GM23248 (cell line): ENCODE results near the gene YPEL2. TPM values are rescaled to one million over a fixed set of nuclear protein-coding genes. Genes with fewer than 3 reads are reported as not detected.

ENCODE experiments used
- DNase-seq: peaks from one replicate; pipeline ENCODE4 v3.0.0-alpha.2; 2015
- H2AFZ ChIP-seq: fragments of 200-600 bp; sonication (generic); 2 replicates; pipeline ENCODE4 v1.6.1; 2016; ENCODE audit warnings: antibody characterized with exemption
- H3F3A ChIP-seq: fragments of 200-600 bp; sonication (generic); 2 replicates; pipeline ENCODE4 v1.6.1; 2016; ENCODE audit warnings: mild to moderate bottlenecking, antibody characterized with exemption, mixed run types; ENCODE audit not compliant: insufficient read depth
- H3K27ac ChIP-seq: fragments of 200-600 bp; sonication (generic); 2 replicates; pipeline ENCODE4 v1.5.1; 2016; ENCODE audit warnings: mild to moderate bottlenecking
- H3K27me3 ChIP-seq: fragments of 200-600 bp; sonication (generic); replicated peaks from 2 replicates; pipeline ENCODE4 v1.6.1; 2016; ENCODE audit warnings: mild to moderate bottlenecking; ENCODE audit not compliant: insufficient read depth
- H3K36me3 ChIP-seq: fragments of 200-600 bp; sonication (generic); 2 replicates; pipeline ENCODE4 v1.6.1; 2016; ENCODE audit warnings: low read depth, mild to moderate bottlenecking
- H3K4me1 ChIP-seq: fragments of 200-600 bp; sonication (generic); 2 replicates; pipeline ENCODE4 v1.6.1; 2016; ENCODE audit warnings: mild to moderate bottlenecking; ENCODE audit not compliant: insufficient read depth
- H3K4me2 ChIP-seq: fragments of 200-600 bp; sonication (generic); one replicate; pipeline ENCODE4 v1.6.1; 2016; ENCODE audit warnings: mild to moderate bottlenecking; ENCODE audit not compliant: unreplicated experiment
- H3K4me3 ChIP-seq: fragments of 200-600 bp; sonication (generic); 2 replicates; pipeline ENCODE4 v1.5.1; 2016; ENCODE audit warnings: mild to moderate bottlenecking
- H3K79me2 ChIP-seq: fragments of 200-600 bp; sonication (generic); 2 replicates; pipeline ENCODE4 v1.6.1; 2016; ENCODE audit warnings: mild to moderate bottlenecking; ENCODE audit not compliant: insufficient read depth
- H3K9ac ChIP-seq: fragments of 200-600 bp; sonication (generic); 2 replicates; pipeline ENCODE4 v1.6.1; 2016; ENCODE audit warnings: mild to moderate bottlenecking
- H3K9me2 ChIP-seq: fragments of 200-600 bp; sonication (generic); 2 replicates; pipeline ENCODE4 v1.6.1; 2016; ENCODE audit warnings: mixed run types, mild to moderate bottlenecking, moderate library complexity; ENCODE audit not compliant: insufficient read depth
- H3K9me3 ChIP-seq: fragments of 200-600 bp; sonication (generic); one replicate; pipeline ENCODE4 v1.6.1; 2017; ENCODE audit warnings: low read depth
- H4K20me1 ChIP-seq: fragments of 200-600 bp; sonication (generic); 2 replicates; pipeline ENCODE4 v1.6.0; 2016; ENCODE audit not compliant: insufficient read depth
- EZH2 ChIP-seq: fragments of 200-600 bp; sonication (generic); IDR thresholded peaks from 2 replicates; pipeline ENCODE4 v1.6.1; 2018; ENCODE audit warnings: antibody characterized with exemption, mild to moderate bottlenecking; ENCODE audit not compliant: insufficient read depth, poor library complexity, severe bottlenecking
- EZH2phosphoT487 ChIP-seq: fragments of 200-600 bp; sonication (generic); IDR thresholded peaks from 2 replicates; pipeline ENCODE4 v1.6.1; 2018; ENCODE audit warnings: antibody characterized with exemption, moderate library complexity, mild to moderate bottlenecking, low read depth; ENCODE audit not compliant: insufficient read depth
- WGBS, 2 experiments: methylation state at CpG; one replicate each; pipeline ENCODE4 v1.1.6; 2015 to 2017; ENCODE audit warnings: low lambda C conversion rate in 2 of 2, low coverage in 1 of 2; ENCODE audit errors: missing lambda C conversion rate in 2 of 2; 5-methylcytosine and 5-hydroxymethylcytosine counted together
- in situ Hi-C: fragments of 300-500 bp; cut with MboI; formaldehyde crosslinking; loops from 2 replicates; pipeline ENCODE4 v1.15.0; 2020
- polyA plus RNA-seq: library from polyadenylated mRNA; unstranded; fragments of >200 nt; fragmentation: Nextera tagmentation; extraction: Ambion mirVana; gene quantifications from 2 replicates; pipeline ENCODE4 v1.2.1, GENCODE V29; 2016
- total RNA-seq: library from RNA; depleted of rRNA; stranded (reverse); fragments of >200 nt; shearing (Covaris generic); gene quantifications from 2 replicates; pipeline ENCODE4 v1.2.3, GENCODE V29; 2014

Gene YPEL2
- total and polyA plus RNA-seq, 2 experiments from 2014 or later = 5.8 to 9.6 TPM

DNA sequence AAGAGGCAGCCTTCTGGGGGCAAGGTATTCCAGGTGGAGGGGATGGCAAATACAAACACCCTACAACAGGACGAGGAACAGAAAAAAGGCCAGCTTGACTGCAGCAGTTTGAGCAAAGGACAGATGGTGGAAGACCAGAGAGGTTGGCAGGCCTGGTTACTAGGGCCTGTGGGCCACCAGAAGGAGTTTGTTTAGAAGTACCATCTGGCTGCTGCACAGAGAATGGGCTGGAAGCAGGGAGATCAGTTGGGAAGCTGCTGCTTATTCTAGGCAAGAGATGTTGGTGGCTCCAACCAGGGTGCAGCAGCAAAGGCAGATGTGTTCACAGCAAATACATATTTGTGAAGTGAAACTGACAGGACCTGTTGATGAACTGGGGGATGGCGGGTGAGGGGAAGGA is 2.9 kb upstream of the YPEL2 start:
- in situ Hi-C loops = no loop called here
- no peak overlapping the region for H3K4me3 ChIP-seq

DNA sequence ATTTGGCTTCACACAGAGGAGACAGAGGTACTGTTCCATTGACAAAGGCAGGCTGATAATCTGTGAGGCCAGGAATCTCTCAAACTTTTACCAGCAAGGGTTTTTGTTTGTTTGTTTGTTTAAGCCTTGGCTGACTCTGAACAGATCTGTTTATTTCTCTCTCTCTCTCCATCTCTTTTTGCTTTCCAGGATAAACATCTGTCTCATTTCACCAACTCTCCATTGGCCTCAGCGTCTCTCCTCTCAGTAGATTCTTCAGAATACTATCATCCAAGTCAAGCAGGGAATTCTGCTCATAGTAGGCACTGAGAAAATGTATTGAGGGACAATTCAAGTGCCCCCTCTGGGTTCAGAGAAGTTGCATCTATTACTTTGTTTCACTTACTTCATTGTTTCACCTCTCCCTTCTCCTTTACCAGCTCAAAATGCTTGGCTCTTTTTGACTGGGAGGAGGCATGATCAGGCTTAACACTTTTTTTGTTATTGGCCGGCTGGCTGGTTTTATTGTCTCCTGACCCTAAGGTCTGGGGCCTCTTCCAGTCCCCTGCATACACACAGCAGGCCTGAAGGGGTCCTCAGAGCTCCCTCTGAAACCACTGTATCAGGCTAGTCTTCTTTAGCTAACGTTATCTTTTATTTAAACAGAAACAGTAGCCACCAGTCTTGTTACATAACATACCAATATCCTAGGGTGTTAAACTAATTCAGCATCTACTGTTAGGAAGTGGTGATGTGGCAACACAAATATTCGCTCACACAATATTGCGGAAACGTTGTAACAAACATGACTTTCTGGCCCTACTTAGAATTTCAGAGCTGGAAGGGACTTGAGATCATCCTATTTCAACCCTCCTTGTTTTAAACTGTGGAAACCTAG is 2.0 kb upstream of the YPEL2 start:
- Histone ChIP-seq H3K9ac (peak overlapping the region; percentile 30), H3K4me2 (peak overlapping the region; percentile 26), H3K9me3 (no peaks in the 10 kb centered on the region), H3K4me3 (no peak overlapping the region; the same call in 1 of the 2 replicates), H2AFZ (peak overlapping the region; percentile 19), H3K27ac (peak overlapping the region; percentile 49), H3K79me2 (peaks cover 15% of the 10 kb centered on the region), H4K20me1 (no peaks in the 10 kb centered on the region), H3K36me3 (no peaks in the 10 kb centered on the region), H3K4me1 (peaks cover 28% of the 10 kb centered on the region), H3K27me3 (no peaks in the 10 kb centered on the region), H3F3A (peaks cover 25% of the 10 kb centered on the region; the same call in 1 of the 2 replicates), H3K9me2 (no peaks in the 10 kb centered on the region)
- 7 to 12% methylated on average over 6 of the region's 6 CpGs for WGBS, 2 experiments
- no peak for TF ChIP-seq EZH2
- peak; percentile 79 for TF ChIP-seq EZH2phosphoT487
- DNase-seq = peak; percentile 85
- in situ Hi-C loops = no loop called here

More for the DNA sequence above, 2.9 kb upstream of the YPEL2 start:
- H3K79me2 ChIP-seq = peaks cover 7% of the 10 kb centered on the region
- H3K4me2 ChIP-seq = no peak overlapping the region
- no peaks in the 10 kb centered on the region for H3K9me3 ChIP-seq
- no peak for DNase-seq
- no peaks in the 10 kb centered on the region for H3K9me2 ChIP-seq
- no peaks in the 10 kb centered on the region for H4K20me1 ChIP-seq
- H2AFZ ChIP-seq = no peak overlapping the region
- H3F3A ChIP-seq = peaks cover 25% of the 10 kb centered on the region; the same call in 1 of the 2 replicates
- no peaks in the 10 kb centered on the region for H3K27me3 ChIP-seq
- no peak overlapping the region for H3K9ac ChIP-seq
- H3K27ac ChIP-seq = no peak overlapping the region
- H3K4me1 ChIP-seq = peaks cover 27% of the 10 kb centered on the region
- TF ChIP-seq EZH2phosphoT487 (no peak), EZH2 (no peak)
- H3K36me3 ChIP-seq = no peaks in the 10 kb centered on the region
- 97 to 100% methylated on average over 2 of the region's 2 CpGs for WGBS, 2 experiments

DNA sequence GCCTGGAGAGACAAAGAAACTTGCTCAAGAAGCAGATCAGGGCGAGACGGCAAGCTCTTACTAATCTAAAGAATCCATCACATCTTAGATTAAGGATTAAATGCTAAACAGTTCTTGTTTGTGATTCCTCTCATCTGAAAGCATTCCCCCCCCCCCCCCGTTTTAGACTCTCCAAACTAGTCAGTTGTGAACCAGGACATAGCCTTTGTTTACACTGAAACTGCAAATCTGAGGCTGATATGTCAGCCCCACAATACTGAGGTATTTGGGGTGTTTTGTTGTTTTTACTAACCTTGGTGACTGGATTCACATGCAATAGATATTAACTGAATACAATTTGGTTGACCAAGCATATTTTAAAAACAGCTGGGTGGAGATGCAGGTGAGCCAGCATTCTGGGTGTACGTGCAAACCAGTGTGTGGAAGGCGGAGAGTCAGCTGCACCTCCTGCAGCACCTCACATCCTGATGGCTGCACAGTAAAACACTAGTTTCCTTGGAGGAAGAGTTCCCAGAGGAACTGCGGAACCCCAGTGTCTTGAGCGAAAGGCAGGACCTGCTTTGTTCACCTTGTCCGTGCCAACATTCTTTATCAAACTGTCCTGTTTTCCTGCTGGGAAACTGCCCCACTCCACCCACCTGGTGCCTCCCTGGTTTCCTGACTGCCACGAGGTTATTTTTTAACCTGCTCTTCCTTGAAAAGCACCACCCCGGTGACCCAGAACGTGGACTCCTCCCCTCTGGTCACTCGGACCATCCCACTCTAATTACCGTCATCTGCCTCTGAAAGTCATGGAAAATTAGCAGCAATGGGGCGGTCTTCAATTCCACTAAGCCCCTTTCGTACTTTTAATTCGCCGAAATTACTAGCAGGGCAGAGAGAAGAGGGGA is 1.2 kb upstream of the YPEL2 start:
- Histone ChIP-seq H3K27me3 (no peaks in the 10 kb centered on the region), H2AFZ (peak overlapping the region; percentile 19), H3K4me1 (peaks cover 28% of the 10 kb centered on the region), H3K4me2 (peak overlapping the region; percentile 31), H3K27ac (peak overlapping the region; percentile 49), H3K9me2 (no peaks in the 10 kb centered on the region), H3K79me2 (peaks cover 24% of the 10 kb centered on the region), H4K20me1 (no peaks in the 10 kb centered on the region), H3K9me3 (no peaks in the 10 kb centered on the region), H3K9ac (peak overlapping the region; percentile 30), H3K36me3 (no peaks in the 10 kb centered on the region), H3K4me3 (no peak overlapping the region; the same call in 1 of the 2 replicates), H3F3A (peaks cover 25% of the 10 kb centered on the region; the same call in 1 of the 2 replicates)
- no peak for TF ChIP-seq EZH2phosphoT487
- no peak for TF ChIP-seq EZH2
- in situ Hi-C loops = no loop called here
- peak; percentile 38 for DNase-seq
- WGBS, 2 experiments = 35 to 37% methylated on average over 17 of the region's 17 CpGs
